HCT116 (cell line): ENCODE data around the gene TJP2. TPM values are rescaled to one million over a fixed set of nuclear protein-coding genes. Genes with fewer than 3 reads are reported as not detected.

Experiments
- ATAC-seq: fragments of 200-7000 bp; cut with Tn5 transposase; 2 replicates; pipeline ENCODE4 v1.9.1; 2020; ENCODE audit warnings: mild to moderate bottlenecking, moderate library complexity
- BruUV-seq: library from RNA; stranded (reverse); fragments of 400-500 nt; replicated peaks from 2 replicates; lab custom pipeline; 2021; lab: Mats Ljungman, UMichigan
- CTCF ChIA-PET: fragments of 300-600 bp; sonication (Branson Sonifier 250); formaldehyde crosslinking; loops from one replicate; lab custom pipeline; 2021; ENCODE audit warnings: antibody characterized with exemption; lab: Charles Lee
- POLR2A ChIA-PET: fragments of 300-600, 350-600 bp; sonication (Branson Sonifier 250); formaldehyde crosslinking; loops from one replicate; lab custom pipeline; 2021; ENCODE audit warnings: antibody characterized with exemption; lab: Charles Lee
- RAD21 ChIA-PET, 2 experiments: fragments of 300-600 bp; sonication (Branson Sonifier 250); formaldehyde crosslinking; loops; one replicate each; lab custom pipeline; 2023; ENCODE audit warnings: low total read pairs in 2 of 2; ENCODE audit not compliant: uncharacterized antibody in 2 of 2, unreplicated experiment in 2 of 2, low non-redundant PET in 1 of 2; lab: Charles Lee
- DNase-seq: peaks from one replicate; pipeline ENCODE4 v3.0.0-alpha.2; 2010; ENCODE audit warnings: low read depth, low spot score
- H2AFZ ChIP-seq: fragments of 200-600 bp; shearing (Covaris generic), sonication (generic); 2 replicates; pipeline ENCODE4 v1.6.1; 2017; ENCODE audit warnings: low read depth, mixed run types, mixed read lengths, antibody characterized with exemption, low read length; ENCODE audit not compliant: poor library complexity, severe bottlenecking
- H3K27ac ChIP-seq: 2 replicates; pipeline ENCODE4 v1.5.1; 2012; ENCODE audit warnings: low read depth, low read length
- H3K27me3 ChIP-seq: fragments of 200-600 bp; sonication (generic); 2 replicates; pipeline ENCODE4 v1.6.1; 2016; ENCODE audit warnings: mixed run types, low read length, mixed read lengths; ENCODE audit not compliant: insufficient read depth
- H3K36me3 ChIP-seq, 2 experiments: fragments of 200-500 bp in 1 of 2; fragments of 200-600 bp in 1 of 2; sonication (Bioruptor generic) in 1 of 2; sonication (generic) in 1 of 2; 2 replicates each; pipeline versions ENCODE4 v1.5.1 to v1.6.1; 2014 to 2016; ENCODE audit warnings: low read length in 2 of 2, inconsistent platforms in 1 of 2, mixed read lengths in 1 of 2, mixed run types in 1 of 2; ENCODE audit not compliant: insufficient read depth in 2 of 2, control insufficient read depth in 1 of 2
- H3K4me1 ChIP-seq, 2 experiments: fragments of 200-600 bp in 1 of 2; sonication (generic) in 1 of 2; 2 replicates each; pipeline versions ENCODE4 v1.5.1 to v1.6.1; 2012 to 2017; ENCODE audit warnings: low read length in 2 of 2, inconsistent platforms in 1 of 2, mild to moderate bottlenecking in 1 of 2, mixed read lengths in 1 of 2, mixed run types in 1 of 2, moderate library complexity in 1 of 2; ENCODE audit not compliant: insufficient read depth in 2 of 2, control insufficient read depth in 1 of 2
- H3K4me2 ChIP-seq: fragments of 200-600 bp; sonication (generic); 2 replicates; pipeline ENCODE4 v1.6.1; 2017; ENCODE audit warnings: mixed run types, low read length, mixed read lengths
- H3K4me3 ChIP-seq, 2 experiments: fragments of 200-600 bp in 1 of 2; sonication (generic) in 1 of 2; replicated peaks in 1 of 2; 2 replicates each; pipeline ENCODE4 v1.5.1; 2011 to 2016; ENCODE audit warnings: low read length in 2 of 2, control low read depth in 1 of 2, low read depth in 1 of 2, mild to moderate bottlenecking in 1 of 2, mixed read lengths in 1 of 2, mixed run types in 1 of 2
- H3K79me2 ChIP-seq: fragments of 200-600 bp; sonication (generic); 2 replicates; pipeline ENCODE4 v1.6.1; 2017; ENCODE audit warnings: mild to moderate bottlenecking, mixed run types, low read length, moderate library complexity, mixed read lengths; ENCODE audit not compliant: insufficient read depth
- H3K9ac ChIP-seq: fragments of 200-600 bp; sonication (generic); 2 replicates; pipeline ENCODE4 v1.6.1; 2016; ENCODE audit warnings: low read length, mixed read lengths
- H3K9me2 ChIP-seq: fragments of 200-600 bp; sonication (generic), shearing (Covaris generic); 2 replicates; pipeline ENCODE4 v1.6.1; 2017; ENCODE audit warnings: mixed run types, mild to moderate bottlenecking, moderate library complexity; ENCODE audit not compliant: insufficient read depth
- H3K9me3 ChIP-seq, 2 experiments: fragments of 200-500 bp in 1 of 2; fragments of 200-600 bp in 1 of 2; sonication (Bioruptor generic) in 1 of 2; sonication (generic) in 1 of 2; 2 replicates each; pipeline ENCODE4 v1.6.1; 2014 to 2017; ENCODE audit warnings: low read length in 2 of 2, mixed read lengths in 2 of 2, inconsistent platforms in 1 of 2, low read depth in 1 of 2, mild to moderate bottlenecking in 1 of 2, mixed run types in 1 of 2, moderate library complexity in 1 of 2; ENCODE audit not compliant: control insufficient read depth in 1 of 2, insufficient read depth in 1 of 2
- H4K20me1 ChIP-seq: fragments of 200-600 bp; sonication (generic), shearing (Covaris generic); 2 replicates; pipeline ENCODE4 v1.6.1; 2017; ENCODE audit warnings: mixed run types, mild to moderate bottlenecking, moderate library complexity; ENCODE audit not compliant: insufficient read depth
- SRF ChIP-seq: IDR thresholded peaks from 2 replicates; pipeline ENCODE4 v1.6.1; 2012; ENCODE audit warnings: low read depth
- intact Hi-C: fragments of 100-400 bp; cut with micrococcal nuclease; formaldehyde crosslinking; loops from 2 replicates; pipeline ENCODE4 v1.10.0; 2022
- total RNA-seq: library from RNA; stranded (reverse); gene quantifications from one replicate; pipeline ENCODE4 v1.2.1, GENCODE V29; 2021; ENCODE audit not compliant: unreplicated experiment

The TJP2 gene
- total RNA-seq, 1 experiment from 2014 or later = 39.7 TPM

DNA sequence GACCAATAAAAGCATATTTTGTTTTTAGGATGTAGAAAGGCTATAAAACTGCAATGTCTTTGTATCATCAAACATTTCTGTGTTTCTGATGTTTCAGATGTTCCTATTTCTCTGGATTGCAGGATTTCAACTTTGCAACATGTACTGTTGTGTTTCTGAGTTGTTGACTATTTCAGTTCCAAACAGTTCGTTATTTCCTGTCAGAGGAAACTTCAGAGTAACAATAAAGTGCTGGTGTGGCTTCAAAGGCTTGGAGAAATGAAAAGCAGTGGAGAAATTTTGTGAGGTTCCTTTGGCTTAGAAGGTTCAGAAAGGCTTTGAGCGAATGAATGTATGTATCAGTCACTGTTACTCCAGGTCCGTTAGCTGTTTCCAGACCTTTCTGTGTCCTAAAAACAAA, 17.2 kb downstream of the TJP2 start:
- no peaks in the 10 kb centered on the region for H3K9me2 ChIP-seq
- RAD21 ChIA-PET = no interaction called here
- intact Hi-C loops = loop anchor here (5.0 kb wide), 1 partner anchor 69 kb away; no protein-coding TSS in a partner anchor
- H3K9ac ChIP-seq = no peak overlapping the region
- H3K4me1 ChIP-seq = peaks cover 11 to 15% of the 10 kb centered on the region in 2 experiments
- no peak for ATAC-seq
- H3K4me3 ChIP-seq = no peak overlapping the region
- H3K27me3 ChIP-seq = no peaks in the 10 kb centered on the region
- H3K4me2 ChIP-seq = no peak overlapping the region
- no peak for DNase-seq
- CTCF ChIA-PET = interaction anchor here (0.6 to 5.2 kb wide), 3 partner anchors 11 to 138 kb away, joined by 3 to 74 read pairs (median 3); no protein-coding TSS in a partner anchor
- no peak overlapping the region for H2AFZ ChIP-seq
- peaks cover 28% of the 10 kb centered on the region for H3K79me2 ChIP-seq
- H3K36me3 ChIP-seq = no peaks in the 10 kb centered on the region
- H4K20me1 ChIP-seq = peaks cover 6% of the 10 kb centered on the region; the same call in 1 of the 2 replicates
- no peak overlapping the region for H3K27ac ChIP-seq
- TF ChIP-seq SRF = no peak
- POLR2A ChIA-PET = no interaction called here
- BruUV-seq = no TSS peak
- H3K9me3 ChIP-seq = no peaks in the 10 kb centered on the region

DNA sequence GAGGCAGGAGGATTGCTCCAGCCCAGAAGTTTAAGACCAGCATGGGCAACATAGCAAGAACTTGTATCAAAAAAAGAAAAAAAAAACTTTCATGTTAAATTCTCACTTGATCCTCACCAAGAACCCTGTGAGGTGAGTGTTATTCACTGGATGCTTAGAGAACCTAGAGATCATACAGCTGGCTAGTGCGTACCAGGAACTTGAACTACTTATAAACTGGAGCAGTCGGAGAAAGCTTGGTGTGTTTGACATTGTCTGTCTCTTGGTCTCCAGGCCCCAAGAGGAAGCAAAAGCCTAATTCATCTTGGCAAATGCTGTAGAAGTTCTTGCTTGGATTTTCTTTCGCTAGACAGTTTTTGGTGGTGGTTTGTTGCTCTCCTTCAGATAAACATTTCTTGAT, 18.1 kb downstream of the TJP2 start:
- Histone ChIP-seq H3K36me3 (no peaks in the 10 kb centered on the region), H4K20me1 (peaks cover 6% of the 10 kb centered on the region; the same call in 1 of the 2 replicates), H3K79me2 (peaks cover 31% of the 10 kb centered on the region), H3K27ac (no peak overlapping the region), H3K27me3 (no peaks in the 10 kb centered on the region), H3K9me3 (no peaks in the 10 kb centered on the region), H3K9me2 (no peaks in the 10 kb centered on the region), H2AFZ (no peak overlapping the region), H3K4me3 (no peak overlapping the region), H3K4me2 (no peak overlapping the region), H3K4me1 (peaks cover 1 to 6% of the 10 kb centered on the region in 2 experiments), H3K9ac (no peak overlapping the region)
- BruUV-seq = no TSS peak
- DNase-seq (no peak), ATAC-seq (no peak)
- TF ChIP-seq SRF = no peak
- POLR2A ChIA-PET = no interaction called here
- CTCF ChIA-PET = interaction anchor here (1.2 to 5.2 kb wide), 5 partner anchors 12 to 157 kb away, joined by 3 to 74 read pairs (median 9); partner anchors contain the start of gene FXN
- intact Hi-C loops = loop anchor here (5.0 kb wide), 1 partner anchor 70 kb away; no protein-coding TSS in a partner anchor
- RAD21 ChIA-PET = no interaction called here
